NCI-H2081 treated with DMSO at 0.1 percent for 48 hours (cell line): ENCODE results near the gene ATRIP.
"Not testable (repeated sequence)": the region's sequence is repeated elsewhere in the genome, so short reads cannot be mapped to it uniquely, and the experiment has no call there.

ENCODE experiments used
- DNase-seq: peaks from one replicate; lab custom pipeline; 2025; lab: John Stamatoyannopoulos, UW

Gene ATRIP

DNA sequence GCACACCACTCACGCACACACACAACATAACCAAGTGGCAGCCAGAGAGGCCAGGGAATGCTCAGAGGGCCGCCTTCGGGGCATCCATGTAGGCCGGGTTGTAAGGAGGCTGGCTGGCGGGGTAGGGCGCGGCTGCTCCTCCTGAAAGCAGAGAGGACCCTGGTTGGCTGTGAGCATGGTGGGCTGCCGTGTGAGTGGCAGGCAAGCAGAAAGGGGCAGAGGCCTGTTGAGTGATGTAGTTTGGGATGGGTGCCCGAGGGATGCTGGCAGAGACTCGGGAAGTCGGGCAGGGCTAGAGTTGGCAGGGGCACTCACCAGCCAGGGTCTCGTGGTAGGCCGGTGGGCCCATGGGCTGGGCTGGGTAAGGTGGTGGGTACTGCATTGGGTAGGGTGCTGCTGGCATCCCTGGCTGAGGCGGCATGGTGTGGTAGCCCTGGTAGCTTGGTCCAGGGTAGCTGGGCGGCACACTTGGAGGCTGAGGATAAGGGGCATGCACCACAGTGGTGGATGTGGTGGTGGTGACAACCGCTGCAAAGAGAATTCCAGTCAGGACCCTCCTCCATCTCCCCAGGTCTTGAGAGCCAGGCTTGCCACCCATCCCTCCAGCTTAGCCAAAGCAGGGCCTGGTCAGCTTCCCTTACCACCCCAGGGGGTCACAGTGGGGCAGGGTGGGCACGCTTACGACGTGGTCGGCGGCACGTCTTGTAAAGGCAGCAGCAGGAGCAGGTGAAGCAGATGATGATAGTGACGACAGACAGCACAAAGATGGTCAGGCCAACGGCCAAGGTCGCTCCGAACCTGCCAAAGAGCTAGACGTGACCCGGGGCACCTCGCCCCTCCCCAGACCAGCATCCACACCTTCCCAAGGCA is 22.7 kb downstream of the ATRIP start:
- DNase-seq = no peak

DNA sequence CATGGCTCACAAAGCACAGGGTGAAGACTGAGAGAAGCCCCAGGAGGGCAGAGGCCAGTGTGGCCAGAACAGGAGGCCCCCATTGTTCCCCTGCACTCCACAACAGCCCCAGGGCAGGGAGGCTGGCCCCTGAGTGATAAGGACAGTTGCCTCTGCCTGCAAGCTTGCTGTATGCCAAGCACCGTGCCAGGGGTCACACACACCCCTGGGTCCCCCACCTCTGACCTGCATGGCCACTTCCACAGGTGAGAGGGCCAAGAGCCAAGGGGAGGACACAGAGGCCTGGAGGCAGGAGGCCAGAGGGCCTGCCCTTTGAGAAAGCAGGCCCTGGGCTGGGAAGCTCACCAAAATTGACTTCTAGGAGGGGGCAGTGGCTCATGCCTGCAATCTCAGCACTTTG is 23.7 kb downstream of the ATRIP start:
- DNase-seq = no peak

DNA sequence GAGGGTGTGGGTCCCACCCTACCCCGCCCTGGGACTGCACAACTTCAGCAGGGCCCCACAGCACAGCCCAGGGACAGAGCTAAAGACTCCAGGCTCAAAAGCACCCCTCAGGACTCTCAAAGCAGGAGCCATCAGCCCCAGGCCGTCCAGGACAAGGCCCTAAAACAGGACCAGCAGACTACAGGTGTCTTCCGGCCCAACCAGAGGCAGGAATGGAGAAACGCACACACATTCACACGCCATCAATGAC is 26.1 kb downstream of the ATRIP start:
- no peak for DNase-seq

DNA sequence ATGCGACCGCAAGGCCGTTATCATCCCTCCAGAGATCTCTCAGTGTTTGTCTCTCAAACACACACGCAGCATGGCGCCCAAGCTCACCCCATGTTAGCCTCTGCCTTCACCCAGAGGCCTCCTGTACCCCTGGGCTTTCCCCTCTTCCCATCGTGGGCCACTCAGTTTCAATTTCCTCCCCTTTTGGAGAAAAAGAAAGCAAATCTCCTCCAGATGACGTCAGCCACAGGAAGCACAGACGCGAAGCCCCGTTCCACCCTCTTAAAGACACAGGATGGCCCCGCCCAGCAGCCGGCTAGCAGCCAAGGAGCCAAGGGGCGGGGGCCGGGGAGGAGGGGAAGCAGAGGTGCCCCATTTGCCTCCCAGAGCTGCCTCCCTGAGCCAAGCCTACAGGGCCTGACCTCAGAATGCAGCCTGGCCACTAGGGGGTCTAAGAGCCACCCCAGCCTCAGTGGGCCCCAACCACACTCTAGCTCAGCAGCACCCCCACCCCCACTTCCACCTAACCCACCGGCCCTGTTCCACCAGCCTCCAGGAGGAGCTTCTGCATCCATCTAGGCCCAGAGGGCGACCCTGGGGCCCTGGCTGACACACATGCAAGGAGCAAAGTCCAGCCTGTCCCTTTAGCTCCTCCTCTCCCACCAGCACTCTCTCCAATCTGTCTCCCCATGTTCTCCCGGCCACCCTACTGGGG is 26.5 kb downstream of the ATRIP start:
- peak; percentile 28 for DNase-seq

DNA sequence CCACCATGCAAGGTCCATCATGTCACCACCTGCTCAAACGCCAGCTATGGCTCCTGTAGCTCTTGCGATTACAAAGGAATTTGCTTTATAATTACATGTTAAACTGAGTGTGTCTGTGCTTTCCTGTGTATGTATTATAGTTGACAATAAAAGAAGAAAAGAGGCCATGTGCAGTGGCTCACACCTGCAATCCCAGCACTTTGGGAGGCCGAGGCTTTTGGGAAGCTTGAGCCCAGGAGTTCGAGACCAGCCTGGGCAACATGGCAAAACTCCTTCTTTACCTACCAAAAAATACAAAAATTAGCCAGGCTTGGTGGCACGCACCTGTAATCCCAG is 27.0 kb downstream of the ATRIP start:
- no peak for DNase-seq

DNA sequence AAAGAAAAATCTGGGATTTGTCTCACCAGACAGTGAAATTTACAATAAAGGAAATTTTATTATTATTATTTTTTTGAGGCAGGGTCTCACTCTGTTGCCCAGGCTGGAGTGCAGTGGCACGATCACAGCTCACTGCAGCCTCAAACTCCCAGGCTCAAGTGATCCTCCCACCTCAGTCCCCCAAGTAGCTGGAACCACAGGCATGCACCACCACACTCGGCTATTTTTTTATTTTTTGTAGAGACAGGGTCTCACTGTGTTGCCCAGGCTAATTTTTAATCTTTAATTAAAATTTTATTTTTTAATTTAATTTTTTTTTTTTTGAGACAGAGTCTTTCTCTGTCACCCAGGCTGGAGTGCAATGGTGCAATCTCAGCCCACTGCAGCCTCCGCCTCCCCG is 27.5 kb downstream of the ATRIP start:
- not testable (repeated sequence) for DNase-seq

DNA sequence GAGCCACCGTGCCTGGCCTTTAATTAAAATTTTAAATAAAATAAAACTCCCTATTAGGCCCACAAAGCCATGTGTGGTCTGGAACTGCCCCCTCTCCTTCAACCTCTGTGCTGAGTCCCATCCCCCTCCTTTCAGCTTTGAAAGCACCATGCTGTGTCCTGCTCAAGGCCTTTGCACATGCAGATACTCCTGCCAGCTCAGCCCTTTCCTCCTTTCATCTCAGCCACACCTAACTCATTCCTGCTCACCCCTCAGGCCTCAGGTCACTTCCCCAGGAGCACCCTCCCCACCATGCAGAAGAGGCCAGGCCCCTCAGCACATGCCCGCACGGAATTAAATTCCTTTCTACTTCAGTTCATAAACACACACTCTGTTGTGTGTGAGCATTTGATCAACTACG is 28.1 kb downstream of the ATRIP start:
- DNase-seq = no peak

DNA sequence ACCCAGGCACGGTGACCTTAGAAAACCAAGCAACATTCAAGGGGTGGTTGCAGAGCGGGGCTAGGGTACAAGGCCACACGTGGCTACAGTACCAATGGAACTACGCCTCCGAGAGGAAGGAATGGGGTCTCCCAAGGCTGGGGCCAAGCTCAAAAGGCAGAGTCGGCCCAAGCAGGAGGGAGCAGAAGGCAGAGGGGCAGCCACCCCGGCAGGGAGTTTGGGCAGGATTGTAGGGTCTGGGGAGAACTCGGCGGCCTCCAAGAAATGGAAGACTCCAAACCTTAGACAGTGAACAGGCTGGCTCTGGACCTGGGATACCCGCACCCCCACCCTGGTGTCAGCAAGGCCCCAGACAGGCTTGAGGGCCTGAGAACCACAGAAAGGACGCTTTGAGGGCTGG is 28.7 kb downstream of the ATRIP start:
- DNase-seq = no peak

DNA sequence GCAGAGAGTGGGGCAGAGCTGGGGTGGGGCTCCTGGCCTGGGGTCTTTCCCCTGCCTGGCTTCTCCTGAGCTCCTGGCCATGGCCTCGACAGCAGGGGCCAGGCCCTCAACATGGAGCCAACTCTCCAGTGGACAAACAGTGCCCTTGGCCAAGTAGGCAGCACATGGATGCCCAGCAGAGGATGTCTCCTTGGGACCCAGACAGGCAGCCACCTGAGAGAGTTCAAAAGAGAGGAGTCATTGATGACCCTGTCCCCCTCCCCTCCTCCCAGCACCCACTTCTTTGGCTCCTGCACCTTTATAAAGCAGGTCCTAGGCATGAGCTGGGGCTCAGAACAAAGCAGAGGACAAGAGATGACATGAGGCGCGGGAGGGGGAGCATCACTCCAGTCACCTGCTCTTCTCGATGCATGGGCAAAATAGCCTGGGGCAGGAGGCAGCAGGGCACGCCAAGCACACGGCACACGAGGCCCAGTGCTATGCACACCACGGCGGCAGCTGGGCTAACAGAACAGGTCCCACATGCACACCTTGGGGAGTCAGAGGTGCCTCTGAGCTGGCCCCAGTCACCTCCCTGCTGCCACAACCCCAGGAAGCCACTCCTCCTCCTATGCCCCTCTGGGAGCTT is 30.0 kb downstream of the ATRIP start:
- DNase-seq = no peak

DNA sequence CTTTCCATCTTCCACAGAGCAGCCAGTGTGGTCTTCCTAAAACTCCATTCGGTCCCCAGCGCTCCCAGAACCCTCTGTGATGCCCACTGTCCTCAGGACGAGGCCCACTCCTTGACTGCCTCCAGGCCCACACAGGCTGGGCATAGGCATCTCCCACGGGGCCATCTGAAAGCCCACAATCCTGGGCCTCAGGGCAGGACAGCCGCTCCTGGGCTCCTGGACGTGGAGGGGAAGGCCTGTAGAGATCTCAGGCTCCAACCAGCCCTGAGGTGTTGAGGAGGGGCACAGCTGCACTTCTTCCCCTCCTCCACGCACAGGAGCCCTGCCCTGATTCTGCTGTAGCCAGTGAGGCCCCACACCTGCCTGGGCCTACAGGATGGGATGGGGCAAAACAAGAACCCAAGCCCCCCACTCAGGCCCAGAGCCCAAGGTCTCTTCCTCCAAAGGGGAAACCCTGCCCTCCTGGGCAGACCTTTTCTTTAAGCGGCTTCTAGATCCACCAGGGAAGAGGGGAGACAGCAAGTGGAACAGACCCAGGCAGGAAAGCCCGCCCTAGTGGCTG is 31.5 kb downstream of the ATRIP start:
- DNase-seq = no peak

DNA sequence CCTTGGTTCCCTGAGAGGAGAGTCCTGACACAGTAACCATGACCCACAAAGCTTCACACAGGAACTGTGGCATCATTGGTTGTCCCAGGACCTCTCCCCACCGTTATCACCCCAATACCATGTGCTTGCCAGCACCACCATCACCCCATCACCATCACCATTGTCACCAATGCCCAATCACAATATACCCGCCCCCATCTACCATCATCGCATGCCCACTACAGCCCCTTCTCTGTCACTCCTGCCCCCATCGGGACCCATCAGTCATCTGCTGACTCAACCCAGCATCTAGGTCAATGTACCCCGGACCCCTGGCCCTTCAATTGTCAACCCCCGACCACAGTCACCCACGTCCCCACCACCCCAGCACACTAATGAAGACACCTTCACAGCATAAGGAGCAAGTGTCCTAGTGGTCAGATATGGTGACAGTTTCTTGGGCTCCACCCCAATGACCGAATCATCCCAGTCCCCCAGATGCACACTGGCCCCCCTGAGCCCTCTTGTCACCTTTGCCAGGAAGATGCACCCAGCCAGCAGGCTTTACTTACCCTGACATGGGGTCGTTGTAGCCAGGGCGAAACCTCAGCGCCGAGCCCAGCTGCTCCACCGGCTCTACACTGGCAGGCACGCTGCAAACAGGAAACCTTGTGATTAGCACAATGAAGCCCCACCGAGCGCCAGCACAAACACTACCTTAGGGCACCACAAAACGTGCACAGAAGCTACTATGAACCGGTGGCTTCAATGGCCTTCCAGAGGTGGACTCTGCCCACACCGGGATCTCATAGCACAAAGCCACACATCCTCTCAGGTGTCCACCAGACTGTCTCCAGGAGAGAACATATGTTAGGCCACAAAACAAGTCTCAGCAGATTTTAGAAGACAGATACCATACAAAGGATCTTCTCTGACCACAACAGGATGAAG is 32.4 kb downstream of the ATRIP start:
- DNase-seq = no peak

DNA sequence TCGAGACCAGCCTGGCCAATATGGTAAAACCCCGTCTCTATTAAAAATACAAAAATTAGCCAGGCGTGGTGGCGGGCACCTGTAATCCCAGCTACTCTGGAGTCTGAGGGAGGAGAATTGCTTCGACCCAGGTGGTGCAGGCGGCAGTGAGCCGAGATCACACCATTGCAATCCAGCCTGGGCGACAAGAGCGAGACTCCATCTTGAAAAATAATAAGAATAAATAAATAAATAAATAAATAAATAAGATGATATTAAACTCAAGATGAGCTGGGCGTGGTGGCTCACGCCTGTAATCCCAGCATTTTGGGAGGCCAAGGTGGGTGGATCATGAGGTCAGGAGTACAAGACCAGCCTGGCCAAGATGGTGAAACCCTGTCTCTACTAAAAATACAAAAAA is 34.4 kb downstream of the ATRIP start:
- DNase-seq = not testable (repeated sequence)

DNA sequence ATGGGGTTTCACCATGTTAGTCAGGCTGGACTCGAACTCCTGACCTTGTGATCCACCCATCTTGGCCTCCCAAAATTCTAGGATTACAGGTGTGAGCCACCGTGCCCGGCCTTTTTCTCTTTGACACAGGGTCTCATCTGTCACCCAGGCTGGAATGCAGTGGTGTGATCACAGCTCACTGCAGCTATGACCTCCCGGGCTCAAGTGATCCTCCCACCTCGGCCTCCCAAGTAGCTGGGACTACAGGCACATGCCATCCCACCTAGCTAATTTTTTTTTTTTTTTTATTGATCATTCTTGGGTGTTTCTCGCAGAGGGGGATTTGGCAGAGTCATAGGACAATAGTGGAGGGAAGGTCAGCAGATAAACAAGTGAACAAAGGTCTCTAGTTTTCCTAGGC is 36.3 kb downstream of the ATRIP start:
- DNase-seq = not testable (repeated sequence)

DNA sequence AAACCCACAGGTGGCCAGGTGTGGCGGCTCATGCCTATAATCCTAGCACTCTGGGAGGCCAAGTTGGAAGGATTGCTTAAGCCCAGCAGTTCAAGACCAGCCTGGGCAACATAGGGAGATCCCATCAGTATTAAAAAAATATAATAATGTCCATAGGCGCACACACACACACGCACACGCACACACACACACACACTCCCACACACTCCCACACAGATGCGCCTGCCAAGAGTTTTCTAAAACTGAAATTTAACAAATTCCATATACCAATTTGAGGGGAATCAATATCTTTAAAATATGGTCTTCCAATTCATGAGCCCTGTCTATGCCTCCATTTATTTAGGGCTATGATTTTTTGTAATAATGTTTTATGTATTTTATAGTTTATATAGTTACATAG is 40.4 kb downstream of the ATRIP start:
- no peak for DNase-seq

DNA sequence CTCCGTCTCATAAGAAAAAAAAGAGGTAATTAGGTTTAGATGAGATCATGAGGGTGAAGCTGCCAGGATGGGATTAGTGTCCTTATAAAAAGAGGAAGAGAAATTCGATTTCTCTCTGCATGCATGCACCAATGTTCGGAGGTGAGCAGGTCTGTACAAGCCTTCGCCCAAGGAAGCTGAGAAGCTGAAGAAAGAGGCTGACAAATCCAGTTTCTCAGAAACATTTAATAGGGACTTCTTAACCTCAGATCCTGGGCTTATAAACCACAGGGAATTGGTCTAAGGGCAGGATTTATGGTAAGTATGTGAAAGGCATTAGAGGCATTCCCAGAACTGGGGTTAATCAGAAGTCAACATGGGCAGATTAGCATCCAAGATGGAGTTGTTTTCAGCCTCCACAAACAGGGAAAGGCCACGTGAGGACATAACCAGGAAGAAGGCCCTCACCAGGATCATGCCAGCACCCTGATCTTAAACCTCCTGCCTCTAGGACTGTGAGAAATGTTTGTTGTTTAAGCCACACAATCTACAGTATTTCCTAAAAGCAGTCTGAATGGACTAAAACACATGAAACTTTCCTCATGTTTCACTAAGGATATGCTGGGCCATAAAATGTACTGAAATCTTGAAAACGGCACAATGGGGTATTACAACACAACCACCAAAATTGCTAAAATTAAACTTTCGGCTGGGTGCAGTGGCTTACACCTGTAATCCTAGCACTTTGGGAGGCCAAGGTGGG is 46.1 kb downstream of the ATRIP start:
- DNase-seq = no peak

DNA sequence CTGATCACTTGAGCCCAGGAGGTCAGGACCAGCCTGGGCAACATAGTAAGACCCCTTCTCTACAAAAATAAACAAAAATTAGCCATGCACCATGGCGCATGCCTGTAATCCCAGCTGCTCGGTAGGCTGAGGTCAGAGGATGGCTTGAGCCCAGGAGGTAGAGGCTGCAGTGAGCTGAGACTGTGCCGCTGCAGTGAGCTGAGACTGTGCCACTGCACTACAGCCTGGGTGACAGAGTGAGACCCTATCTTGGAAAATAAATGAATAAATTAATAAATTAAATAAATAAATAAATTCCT is 46.6 kb downstream of the ATRIP start:
- DNase-seq = no peak

DNA sequence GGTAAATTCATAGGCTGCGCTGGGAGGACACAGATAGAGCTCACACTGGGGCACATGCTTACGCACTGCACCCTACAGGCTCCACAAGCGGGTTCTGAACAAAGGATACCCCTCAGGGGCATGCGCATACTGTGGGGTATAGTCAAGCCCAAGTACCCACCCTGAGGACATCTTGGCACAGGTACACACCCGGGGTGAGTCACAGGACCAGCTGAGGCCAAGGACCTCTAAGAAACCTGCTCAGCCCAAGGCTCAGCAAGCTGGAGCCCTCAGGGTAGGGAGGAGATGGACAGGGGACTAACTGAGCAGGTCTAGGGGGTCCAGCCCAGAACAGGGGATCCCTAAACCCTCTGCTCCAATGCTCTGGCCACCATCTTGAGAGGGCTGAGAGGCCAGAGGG is 54.1 kb downstream of the ATRIP start:
- DNase-seq = no peak

DNA sequence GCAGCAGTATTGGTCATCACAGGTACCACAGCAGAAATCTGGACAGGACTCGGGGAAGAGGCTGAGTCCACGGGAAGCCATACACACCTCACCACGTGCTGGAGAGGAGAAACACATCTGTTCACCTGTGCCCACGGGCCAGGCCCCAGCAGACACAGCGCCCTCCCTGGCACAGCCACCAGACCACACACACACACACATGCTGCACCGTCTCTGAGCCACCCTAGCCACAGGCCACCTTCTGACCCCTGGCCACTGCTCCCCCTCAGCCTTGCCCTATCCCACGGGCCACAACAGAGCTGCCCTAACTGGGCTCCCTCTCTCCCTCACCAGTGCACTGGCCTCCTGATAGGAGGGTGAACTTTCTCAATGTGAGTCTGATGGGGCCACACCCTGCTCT is 54.7 kb downstream of the ATRIP start:
- DNase-seq = no peak

DNA sequence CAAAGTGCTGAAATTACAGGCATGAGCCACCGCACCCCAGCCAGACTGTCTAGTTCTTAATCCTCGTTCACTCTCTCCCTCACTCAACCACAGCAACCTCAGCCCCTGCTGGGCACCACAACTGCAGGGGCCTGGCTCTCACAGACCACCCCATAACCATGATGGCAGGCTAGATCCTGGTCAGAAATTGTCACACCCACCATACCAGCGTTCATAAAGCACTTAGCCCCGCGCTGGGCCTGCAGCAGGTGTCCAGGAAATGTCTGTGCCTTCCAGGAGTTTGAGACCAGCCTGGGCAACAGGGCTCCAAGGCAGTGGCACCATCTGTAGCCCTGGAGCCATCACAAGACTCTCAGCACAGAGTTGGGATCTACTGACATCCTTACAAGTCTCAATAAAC is 55.6 kb downstream of the ATRIP start:
- no peak for DNase-seq

DNA sequence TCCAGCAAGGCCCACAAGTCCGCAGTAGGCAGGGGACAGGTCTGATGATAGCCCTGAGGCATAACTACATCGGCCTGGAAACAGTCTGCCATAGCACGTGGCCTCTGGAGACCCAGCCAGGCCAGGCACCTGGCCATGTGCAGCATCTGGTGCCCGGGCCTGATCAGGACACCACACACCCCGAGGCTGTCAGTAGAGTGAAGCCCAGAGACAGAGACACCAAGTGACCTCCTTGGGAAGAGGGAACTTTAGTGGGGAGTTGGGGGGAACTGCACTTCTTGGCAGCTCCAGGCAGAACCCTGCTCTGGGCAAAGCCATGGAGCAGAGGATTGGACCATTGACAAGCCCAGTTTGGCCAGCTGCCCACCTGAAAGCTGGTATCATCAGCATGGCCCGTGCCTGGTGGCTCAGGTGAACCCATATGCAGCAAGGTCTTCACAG is 56.2 kb downstream of the ATRIP start:
- DNase-seq = no peak

DNA sequence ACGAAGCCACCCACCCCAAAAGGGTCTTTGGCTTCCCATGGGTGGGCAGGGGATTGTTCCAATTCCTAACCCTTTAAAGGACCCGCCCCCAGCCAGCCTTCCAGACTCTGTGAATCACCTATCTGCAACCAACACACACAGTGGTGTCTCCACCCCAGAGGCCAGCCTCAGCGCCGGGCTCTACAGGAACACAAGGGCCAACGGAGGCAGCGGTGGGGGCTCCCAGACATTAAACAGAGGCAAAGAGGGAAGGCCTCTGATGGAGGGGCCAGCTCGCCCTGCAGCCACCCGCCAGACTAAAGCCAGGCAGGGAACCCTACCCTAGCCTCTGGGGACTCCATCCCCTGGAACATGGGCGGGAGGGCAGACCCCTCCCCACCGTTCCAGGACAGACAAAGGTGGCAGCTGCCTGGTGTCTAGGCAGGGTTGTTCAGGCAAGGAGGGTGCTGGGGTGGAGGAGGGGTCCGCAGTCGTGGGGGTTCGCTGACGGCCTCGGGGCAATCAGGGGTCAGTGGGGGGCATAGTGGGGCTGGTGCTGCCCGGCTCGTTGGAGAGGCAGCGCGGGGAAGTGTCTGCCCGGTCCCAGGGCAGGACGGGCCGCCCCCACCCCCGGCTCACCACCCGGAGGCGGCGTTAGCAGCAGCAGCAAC is 57.0 kb downstream of the ATRIP start:
- no peak for DNase-seq
